ENCODE measurements around the gene QPCTL. TPM values are rescaled to one million over a fixed set of nuclear protein-coding genes. Genes with fewer than 3 reads are reported as not detected.
A peak's percentile ranks its signal among the peaks of the same experiment; 100 is the strongest.

Gene QPCTL
- total and polyA plus RNA-seq, 12 donors, result 2.8 to 17.2 (median 10.7) TPM

DNA sequence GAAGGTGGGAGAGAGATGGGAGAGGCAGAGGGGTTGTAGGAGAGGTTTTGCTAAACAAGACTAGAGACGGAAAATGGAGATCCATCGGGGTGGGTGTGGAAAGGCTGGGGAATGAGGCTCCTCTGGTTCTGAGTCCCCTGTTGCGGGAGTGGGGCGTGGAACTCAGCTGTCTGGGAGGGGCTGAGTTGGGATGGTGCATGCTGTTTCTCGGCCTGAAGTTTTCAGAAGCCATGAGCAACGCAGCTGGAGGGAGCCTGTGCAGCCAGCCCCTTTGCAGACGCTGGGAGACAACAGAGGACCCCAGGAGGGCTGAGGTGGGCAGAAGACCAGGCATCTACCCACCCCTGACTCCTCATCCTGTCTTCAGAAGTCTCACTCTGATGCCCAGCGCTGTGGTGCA, 31.8 kb upstream of the QPCTL start:
- intact Hi-C loops (cut with DNase I), result no loop called here
- DNase-seq, result no peak
- H3K36me3 ChIP-seq (replicated peaks in 1 of 2), result no peaks in the 10 kb centered on the region
- no peaks in the 10 kb centered on the region for H3K9me3 ChIP-seq (replicated peaks in 1 of 3)
- no peak overlapping the region for H3K4me3 ChIP-seq
- 52 to 67% (median 57%) methylated on average over 5 to 8 of the region's 8 CpGs for WGBS, 4 donors
- H3K4me1 ChIP-seq (replicated peaks in 1 of 2), result no peaks in the 10 kb centered on the region
- TF ChIP-seq, protein P1, sequence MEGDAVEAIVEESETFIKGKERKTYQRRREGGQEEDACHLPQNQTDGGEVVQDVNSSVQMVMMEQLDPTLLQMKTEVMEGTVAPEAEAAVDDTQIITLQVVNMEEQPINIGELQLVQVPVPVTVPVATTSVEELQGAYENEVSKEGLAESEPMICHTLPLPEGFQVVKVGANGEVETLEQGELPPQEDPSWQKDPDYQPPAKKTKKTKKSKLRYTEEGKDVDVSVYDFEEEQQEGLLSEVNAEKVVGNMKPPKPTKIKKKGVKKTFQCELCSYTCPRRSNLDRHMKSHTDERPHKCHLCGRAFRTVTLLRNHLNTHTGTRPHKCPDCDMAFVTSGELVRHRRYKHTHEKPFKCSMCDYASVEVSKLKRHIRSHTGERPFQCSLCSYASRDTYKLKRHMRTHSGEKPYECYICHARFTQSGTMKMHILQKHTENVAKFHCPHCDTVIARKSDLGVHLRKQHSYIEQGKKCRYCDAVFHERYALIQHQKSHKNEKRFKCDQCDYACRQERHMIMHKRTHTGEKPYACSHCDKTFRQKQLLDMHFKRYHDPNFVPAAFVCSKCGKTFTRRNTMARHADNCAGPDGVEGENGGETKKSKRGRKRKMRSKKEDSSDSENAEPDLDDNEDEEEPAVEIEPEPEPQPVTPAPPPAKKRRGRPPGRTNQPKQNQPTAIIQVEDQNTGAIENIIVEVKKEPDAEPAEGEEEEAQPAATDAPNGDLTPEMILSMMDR (IDR thresholded peaks at IDR 0.05), result no peak
- TF ChIP-seq POLR2A (IDR thresholded peaks at IDR 0.05), result no peak
- H3K27me3 ChIP-seq, result no peaks in the 10 kb centered on the region
- no peak overlapping the region for H3K27ac ChIP-seq

DNA sequence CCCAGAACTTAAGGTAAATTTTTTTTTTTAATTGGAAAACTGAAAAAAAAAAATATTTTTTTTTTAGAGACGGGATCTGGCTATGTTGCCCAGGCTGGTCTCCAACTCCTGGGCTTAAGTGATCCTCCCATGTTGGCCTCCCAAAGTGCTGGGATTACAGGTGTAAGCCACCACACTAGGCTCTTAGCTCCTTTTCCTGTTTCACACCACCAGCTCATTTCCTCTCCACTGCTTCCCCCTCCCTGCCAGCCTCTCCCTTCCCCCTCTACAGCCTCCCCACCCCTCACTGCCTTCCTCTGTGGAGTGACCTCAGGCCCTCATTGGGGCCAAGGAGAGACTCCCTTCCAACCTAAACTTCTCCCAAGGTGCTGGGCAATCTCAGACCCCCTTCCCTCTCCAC, 28.7 kb upstream of the QPCTL start:
- H3K27ac ChIP-seq, result no peak overlapping the region
- H3K36me3 ChIP-seq (replicated peaks in 1 of 2), result no peaks in the 10 kb centered on the region
- H3K9me3 ChIP-seq (replicated peaks in 1 of 3), result no peaks in the 10 kb centered on the region
- TF ChIP-seq, protein P1 (IDR thresholded peaks at IDR 0.05), result no peak
- no peak for TF ChIP-seq POLR2A (IDR thresholded peaks at IDR 0.05)
- H3K4me1 ChIP-seq (replicated peaks in 1 of 2), result peaks cover 7 to 10% of the 10 kb centered on the region in 2 donors
- intact Hi-C loops (cut with DNase I), result no loop called here
- no peak for DNase-seq
- WGBS, 4 donors, result 75 to 94% (median 92%) methylated on average over 1 of the region's 1 CpG
- H3K4me3 ChIP-seq, result no peak overlapping the region
- peaks cover under 1% of the 10 kb centered on the region for H3K27me3 ChIP-seq

DNA sequence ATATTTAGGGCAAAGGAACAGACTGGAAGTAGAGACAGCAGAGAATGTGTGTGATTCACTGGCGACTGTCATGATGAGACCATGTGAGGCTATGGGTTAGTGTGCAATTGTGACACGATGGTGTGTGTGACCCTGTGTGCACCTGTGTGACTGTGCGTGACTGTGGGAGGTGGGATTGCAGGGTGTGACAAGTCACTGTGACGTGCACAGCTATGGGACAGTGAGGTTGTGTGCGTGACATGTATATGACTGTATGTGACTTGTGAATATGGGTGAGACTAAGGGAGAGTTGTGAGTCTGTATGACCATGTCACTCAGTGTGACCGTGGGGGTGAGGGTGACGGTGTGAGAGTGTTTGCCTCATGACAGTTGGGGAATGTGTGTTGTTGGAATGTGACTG, 27.9 kb upstream of the QPCTL start:
- DNase-seq, result no peak
- intact Hi-C loops (cut with DNase I), result no loop called here
- Histone ChIP-seq H3K4me1 (replicated peaks in 1 of 2) (peaks cover 15% of the 10 kb centered on the region in 2 donors), H3K27ac (no peak overlapping the region), H3K9me3 (replicated peaks in 1 of 3) (no peaks in the 10 kb centered on the region), H3K4me3 (no peak overlapping the region), H3K27me3 (peaks cover 8% of the 10 kb centered on the region), H3K36me3 (replicated peaks in 1 of 2) (no peaks in the 10 kb centered on the region)
- WGBS, 4 donors, result 54 to 79% (median 63%) methylated on average over 7 of the region's 7 CpGs
- TF ChIP-seq, protein P1 (IDR thresholded peaks at IDR 0.05), result no peak
- no peak for TF ChIP-seq POLR2A (IDR thresholded peaks at IDR 0.05)

DNA sequence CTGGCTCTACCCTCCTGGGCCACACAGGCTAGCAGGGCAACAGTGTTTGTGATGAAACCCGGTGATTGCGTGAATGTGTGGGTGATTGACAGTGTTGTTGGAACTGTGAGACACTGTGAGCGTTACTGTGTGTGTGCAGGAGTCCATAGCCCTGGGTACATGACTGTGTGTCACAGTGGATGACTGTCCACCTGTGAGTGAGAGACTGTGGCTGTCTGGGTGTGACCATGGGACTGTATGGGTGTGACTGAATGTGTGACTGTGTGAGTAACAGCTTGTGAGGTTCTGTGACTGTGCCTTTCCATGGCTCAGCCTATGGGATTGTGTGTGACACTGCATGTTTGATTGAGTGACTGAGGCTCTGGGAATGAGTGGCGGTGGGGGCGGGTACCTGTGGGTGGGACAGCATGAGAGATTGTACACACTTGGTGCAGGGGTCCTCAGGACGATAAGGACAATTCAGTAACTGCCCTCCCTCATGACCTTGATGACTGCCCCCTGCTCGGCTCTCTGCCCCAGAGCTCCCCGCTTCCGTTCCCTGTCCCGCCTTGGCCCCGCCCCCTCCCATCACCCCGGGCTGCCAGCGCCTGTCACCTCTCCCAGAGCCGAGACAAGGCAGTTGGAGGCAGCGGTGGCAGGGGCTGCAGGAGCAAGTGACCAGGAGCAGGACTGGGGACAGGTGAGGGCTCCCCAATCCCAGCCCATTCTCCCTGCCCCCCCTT, 24.7 kb upstream of the QPCTL start, which contains the start of gene GIPR:
Gene GIPR (plus strand): TSS at position 602 of the 722 bp plus-strand sequence. CDS start 1,300 bp downstream, outside the sequence.
- H3K4me1 ChIP-seq (replicated peaks in 1 of 2), result peaks cover 15 to 18% of the 10 kb centered on the region in 2 donors
- H3K36me3 ChIP-seq (replicated peaks in 1 of 2), result no peaks in the 10 kb centered on the region
- DNase-seq, result peak in 3 of 7 donors; percentile 30 to 39 (median 31)
- no peaks in the 10 kb centered on the region for H3K9me3 ChIP-seq (replicated peaks in 1 of 3)
- TF ChIP-seq, protein P1 (IDR thresholded peaks at IDR 0.05), result no peak
- no peak for TF ChIP-seq POLR2A (IDR thresholded peaks at IDR 0.05)
- H3K4me3 ChIP-seq, result peak within 1 kb of the TSS in 1 of 4 donors; percentile 45
- no peak within 1 kb of the TSS for H3K27ac ChIP-seq
- WGBS, 4 donors, result 14 to 43% (median 19%) methylated on average over 6 to 15 of the region's 15 CpGs
- H3K27me3 ChIP-seq, result peaks cover 22% of the 10 kb centered on the region
- intact Hi-C loops (cut with DNase I), result no loop called here

Data from adrenal gland (tissue), 12 donors.